Hepatic stellate cell (primary cell): ENCODE results near the gene FOXB1.

Experiments used
- DNase-seq: peaks from one replicate; pipeline ENCODE4 v3.0.0; 2011; ENCODE audit warnings: low spot score

Gene FOXB1

GRCh38 chr15:60004009-60004845, at the start of gene FOXB1:
TSS of gene FOXB1 (plus strand) at chr15:60004311. CDS start at chr15:60004964, 653 bp downstream.
- no peak for DNase-seq

GRCh38 chr15:59958288-59958687, 45.8 kb upstream of the FOXB1 start:
- no peak for DNase-seq

GRCh38 chr15:59960318-59960717, 43.8 kb upstream of the FOXB1 start:
- no peak for DNase-seq

- no peak for DNase-seq
Observed at GRCh38 chr15:59963322-59963721, 40.8 kb upstream of the FOXB1 start.

GRCh38 chr15:59963925-59964324, 40.2 kb upstream of the FOXB1 start:
- no peak for DNase-seq

- no peak for DNase-seq
Observed at GRCh38 chr15:59965741-59966140, 38.4 kb upstream of the FOXB1 start.

GRCh38 chr15:59966262-59966661, 37.8 kb upstream of the FOXB1 start:
- DNase-seq, result no peak

- DNase-seq, result no peak
Observed at GRCh38 chr15:59968314-59968713, 35.8 kb upstream of the FOXB1 start.

GRCh38 chr15:59972241-59972640, 31.9 kb upstream of the FOXB1 start:
- no peak for DNase-seq

- no peak for DNase-seq
Observed at GRCh38 chr15:59976480-59977271, 27.4 kb upstream of the FOXB1 start.

- no peak for DNase-seq
Observed at GRCh38 chr15:59991834-59992233, 12.3 kb upstream of the FOXB1 start.

- DNase-seq, result no peak
Observed at GRCh38 chr15:59993041-59993750, 10.9 kb upstream of the FOXB1 start.

- no peak for DNase-seq
Observed at GRCh38 chr15:59993950-59994401, 10.1 kb upstream of the FOXB1 start.

GRCh38 chr15:59994526-59994887, 9.6 kb upstream of the FOXB1 start:
- DNase-seq, result no peak

- DNase-seq, result no peak
Observed at GRCh38 chr15:59994888-59995557, 9.1 kb upstream of the FOXB1 start.

GRCh38 chr15:59995568-59996297, 8.4 kb upstream of the FOXB1 start:
- no peak for DNase-seq

GRCh38 chr15:59996298-59997041, 7.6 kb upstream of the FOXB1 start:
- no peak for DNase-seq

GRCh38 chr15:59997070-59997701, 6.9 kb upstream of the FOXB1 start:
- DNase-seq, result no peak

GRCh38 chr15:59998305-59998949, 5.7 kb upstream of the FOXB1 start:
- no peak for DNase-seq
